Non-pigmented ciliary epithelial cell (primary cell): Measurements from ENCODE around the gene JARID2.
"Not testable (repeated sequence)": the region's sequence is repeated elsewhere in the genome, so short reads cannot be mapped to it uniquely, and the experiment has no call there.

ENCODE experiments used
- DNase-seq: peaks from one replicate; pipeline ENCODE4 v3.0.0-alpha.2; 2010; ENCODE audit warnings: low read depth

Gene JARID2

GRCh38 chr6:15289456-15289855, 43.6 kb downstream of the JARID2 start:
- not testable (repeated sequence) for DNase-seq

GRCh38 chr6:15290067-15290680, 44.3 kb downstream of the JARID2 start:
- no peak for DNase-seq

- no peak for DNase-seq
Measured at GRCh38 chr6:15290962-15291704, 45.3 kb downstream of the JARID2 start.

GRCh38 chr6:15292721-15293302, 46.9 kb downstream of the JARID2 start:
- no peak for DNase-seq

GRCh38 chr6:15293674-15294073, 47.8 kb downstream of the JARID2 start:
- no peak for DNase-seq

- no peak for DNase-seq
Measured at GRCh38 chr6:15294504-15294903, 48.6 kb downstream of the JARID2 start.

GRCh38 chr6:15296249-15296648, 50.4 kb downstream of the JARID2 start:
- no peak for DNase-seq

- no peak for DNase-seq
Measured at GRCh38 chr6:15296735-15297134, 50.9 kb downstream of the JARID2 start.

GRCh38 chr6:15297167-15297566, 51.3 kb downstream of the JARID2 start:
- DNase-seq = not testable (repeated sequence)

- DNase-seq = no peak
Measured at GRCh38 chr6:15297895-15298590, 52.2 kb downstream of the JARID2 start.

GRCh38 chr6:15299430-15300131, 53.7 kb downstream of the JARID2 start:
- no peak for DNase-seq

GRCh38 chr6:15301179-15302006, 55.5 kb downstream of the JARID2 start:
- no peak for DNase-seq

- DNase-seq = no peak
Measured at GRCh38 chr6:15303162-15303919, 57.5 kb downstream of the JARID2 start.

GRCh38 chr6:15303920-15304291, 58.0 kb downstream of the JARID2 start:
- no peak for DNase-seq

- no peak for DNase-seq
Measured at GRCh38 chr6:15304337-15305042, 58.6 kb downstream of the JARID2 start.

- no peak for DNase-seq
Measured at GRCh38 chr6:15305496-15305895, 59.6 kb downstream of the JARID2 start.

- DNase-seq = no peak
Measured at GRCh38 chr6:15305909-15306308, 60.0 kb downstream of the JARID2 start.

- DNase-seq = no peak
Measured at GRCh38 chr6:15308435-15309213, 62.8 kb downstream of the JARID2 start.
